Smooth muscle cell (in vitro differentiated cells): ENCODE data around the gene ULK4. TPM values are rescaled to one million over a fixed set of nuclear protein-coding genes. Genes with fewer than 3 reads are reported as not detected.

Experiments used
- DNase-seq: peaks from one replicate; lab custom pipeline; 2025; ENCODE audit not compliant: unreplicated experiment; lab: John Stamatoyannopoulos, UW
- H2AFZ ChIP-seq: fragments of 200-600 bp; sonication (generic); 2 replicates; pipeline ENCODE4 v1.6.0; 2016; ENCODE audit warnings: antibody characterized with exemption, low read depth, mild to moderate bottlenecking
- H3F3A ChIP-seq: fragments of 200-600 bp; sonication (generic); 2 replicates; pipeline ENCODE4 v1.6.0; 2017; ENCODE audit warnings: antibody characterized with exemption, low read depth
- H3K27ac ChIP-seq: fragments of 200-600 bp; sonication (generic); 2 replicates; pipeline ENCODE4 v1.5.1; 2016; ENCODE audit warnings: low read depth, mild to moderate bottlenecking
- H3K27me3 ChIP-seq: fragments of 200-600 bp; sonication (generic); 2 replicates; pipeline ENCODE4 v1.6.1; 2016; ENCODE audit warnings: low read depth, mild to moderate bottlenecking
- H3K36me3 ChIP-seq: fragments of 200-600 bp; sonication (generic); 2 replicates; pipeline ENCODE4 v1.5.1; 2016; ENCODE audit warnings: low read depth
- H3K4me1 ChIP-seq: fragments of 200-600 bp; sonication (generic); 2 replicates; pipeline ENCODE4 v1.5.1; 2016; ENCODE audit warnings: low read depth
- H3K4me2 ChIP-seq: fragments of 200-600 bp; sonication (generic); 2 replicates; pipeline ENCODE4 v1.6.0; 2016; ENCODE audit warnings: mild to moderate bottlenecking
- H3K4me3 ChIP-seq: fragments of 200-600 bp; sonication (generic); 2 replicates; pipeline ENCODE4 v1.5.1; 2016; ENCODE audit warnings: mild to moderate bottlenecking
- H3K79me2 ChIP-seq: fragments of 200-600 bp; sonication (generic); 2 replicates; pipeline ENCODE4 v1.6.0; 2016; ENCODE audit warnings: low read depth, mild to moderate bottlenecking
- H3K9ac ChIP-seq: fragments of 200-600 bp; sonication (generic); 2 replicates; pipeline ENCODE4 v1.6.0; 2016; ENCODE audit warnings: low read depth
- H3K9me3 ChIP-seq: fragments of 200-600 bp; sonication (generic); replicated peaks from 2 replicates; pipeline ENCODE4 v1.5.1; 2016; ENCODE audit warnings: low read depth
- H4K20me1 ChIP-seq: fragments of 200-600 bp; sonication (generic); 2 replicates; pipeline ENCODE4 v1.6.0; 2016; ENCODE audit warnings: low read depth
- CTCF ChIP-seq: fragments of 200-600 bp; sonication (generic); IDR thresholded peaks from 2 replicates; pipeline ENCODE4 v1.5.1; 2017; ENCODE audit warnings: borderline replicate concordance, mild to moderate bottlenecking, antibody characterized with exemption; ENCODE audit not compliant: insufficient read depth, poor library complexity, severe bottlenecking
- WGBS: methylation state at CpG from one replicate; pipeline ENCODE4 v1.1.7; 2016; ENCODE audit warnings: low lambda C conversion rate; 5-methylcytosine and 5-hydroxymethylcytosine counted together
- polyA plus RNA-seq: library from polyadenylated mRNA; unstranded; fragments of >200 nt; fragmentation: Nextera tagmentation; extraction: Ambion mirVana; gene quantifications from 2 replicates; pipeline ENCODE4 v1.2.1, GENCODE V29; 2016
- small RNA-seq: library from RNA; depleted of rRNA; stranded (forward); fragments of <200 nt; gene quantifications from one replicate; pipeline ENCODE3, GENCODE V24; 2014
- total RNA-seq: library from RNA; depleted of rRNA; stranded (reverse); fragments of >200 nt; gene quantifications from 2 replicates; pipeline ENCODE4 v1.2.3, GENCODE V29; 2014

Gene ULK4
- total and polyA plus RNA-seq, 2 experiments from 2014 or later: 4.3 to 14.2 TPM

- Histone ChIP-seq H3K4me2 (peak within 1 kb of the TSS; percentile 84), H3K27me3 (no peaks in the 10 kb centered on the region)
- TF ChIP-seq CTCF: no peak
These were observed 762.7 kb downstream of the ULK4 start, which contains the start of gene CTNNB1 for GRCh38 chr3:41198950-41199865. CTNNB1 (plus strand) TSS chr3:41199505; CDS start chr3:41224069, 24,564 bp downstream.

GRCh38 chr3:41198526-41198925 lies 763.4 kb downstream of the ULK4 start:
- peak overlapping the region; percentile 99 for H3K4me3 ChIP-seq
- H4K20me1 ChIP-seq: peaks cover 36% of the 10 kb centered on the region
- peaks cover 47% of the 10 kb centered on the region for H3K79me2 ChIP-seq
- H2AFZ ChIP-seq: peak overlapping the region; percentile 82
- no peak for DNase-seq
- H3F3A ChIP-seq: no peaks in the 10 kb centered on the region
- peaks cover 30% of the 10 kb centered on the region for H3K4me1 ChIP-seq
- TF ChIP-seq CTCF: no peak
- no peaks in the 10 kb centered on the region for H3K36me3 ChIP-seq
- H3K4me2 ChIP-seq: peak overlapping the region; percentile 84
- H3K27ac ChIP-seq: peak overlapping the region; percentile 96
- WGBS: 2% methylated on average over 20 of the region's 20 CpGs
- no peaks in the 10 kb centered on the region for H3K9me3 ChIP-seq
- H3K9ac ChIP-seq: peak overlapping the region; percentile 97
- H3K27me3 ChIP-seq: no peaks in the 10 kb centered on the region

More at GRCh38 chr3:41198950-41199865, 762.7 kb downstream of the ULK4 start, which contains the start of gene CTNNB1:
- H4K20me1 ChIP-seq: peaks cover 43% of the 10 kb centered on the region
- peak within 1 kb of the TSS; percentile 82 for H2AFZ ChIP-seq
- peak within 1 kb of the TSS; percentile 97 for H3K9ac ChIP-seq
- no peaks in the 10 kb centered on the region for H3K36me3 ChIP-seq
- no peaks in the 10 kb centered on the region for H3F3A ChIP-seq
- H3K79me2 ChIP-seq: peaks cover 53% of the 10 kb centered on the region
- H3K9me3 ChIP-seq: no peaks in the 10 kb centered on the region
- peak within 1 kb of the TSS; percentile 96 for H3K27ac ChIP-seq
- peaks cover 37% of the 10 kb centered on the region for H3K4me1 ChIP-seq
- 2% methylated on average over 44 of the region's 112 CpGs for WGBS
- peak within 1 kb of the TSS; percentile 99 for H3K4me3 ChIP-seq
- DNase-seq: peak; percentile 88

GRCh38 chr3:41198046-41198445 lies 763.9 kb downstream of the ULK4 start:
- WGBS: 70% methylated on average over 7 of the region's 7 CpGs
- peak overlapping the region; percentile 84 for H3K4me2 ChIP-seq
- no peaks in the 10 kb centered on the region for H3F3A ChIP-seq
- H4K20me1 ChIP-seq: peaks cover 32% of the 10 kb centered on the region
- no peaks in the 10 kb centered on the region for H3K27me3 ChIP-seq
- H2AFZ ChIP-seq: peak overlapping the region; percentile 82
- H3K9me3 ChIP-seq: no peaks in the 10 kb centered on the region
- H3K9ac ChIP-seq: no peak overlapping the region
- peaks cover 25% of the 10 kb centered on the region for H3K4me1 ChIP-seq
- H3K36me3 ChIP-seq: no peaks in the 10 kb centered on the region
- H3K4me3 ChIP-seq: peak overlapping the region; percentile 99
- DNase-seq: no peak
- H3K27ac ChIP-seq: no peak overlapping the region
- H3K79me2 ChIP-seq: peaks cover 42% of the 10 kb centered on the region
- no peak for TF ChIP-seq CTCF

Small RNAs within 50 kb of the gene (small RNA-seq; reads per million reads assigned to genes)
- gene ATP6V0E1P2 (0.29 reads per million, percentile 5 among the genes with 10 or more reads in this experiment), gene RF00019 (not detected), gene RF00096 (not detected), gene RF00602 (not detected)

Other genes with a start within 250 kb of the ULK4 start
- gene TRAK1, start 129.3 kb upstream of the ULK4 start, total RNA-seq: 13.7 and 16.3 TPM in 2 replicates
- 8.7 and 13.9 TPM in 2 replicates for gene TRAK1, start 129.3 kb upstream of the ULK4 start, polyA plus RNA-seq